Caki2 (cell line): ENCODE results near the gene INTS1. TPM values are rescaled to one million over a fixed set of nuclear protein-coding genes. Genes with fewer than 3 reads are reported as not detected.

Experiments
- DNase-seq: peaks from one replicate; pipeline ENCODE4 v3.0.0-alpha.2; 2015; ENCODE audit warnings: low read depth
- in situ Hi-C: cut with HindIII; loops from 2 replicates; pipeline ENCODE4 v1.10.0; 2016; ENCODE audit warnings: low sequenced_read_pairs, low pct_unique_long_range_greater_than_20kb, mixed read lengths
- total RNA-seq: library from RNA; depleted of rRNA; stranded (reverse); fragments of >200 nt; shearing (Covaris generic); gene quantifications from 2 replicates; pipeline ENCODE4 v1.2.3, GENCODE V29; 2014; ENCODE audit warnings: low replicate concordance

Gene INTS1
- total RNA-seq, 1 experiment from 2014 or later, result 39.4 TPM

GRCh38 chr7:1434165-1434718 is 69.9 kb downstream of the INTS1 start:
- in situ Hi-C loops, result no loop called here

GRCh38 chr7:1433128-1433920 is 70.9 kb downstream of the INTS1 start:
- in situ Hi-C loops, result no loop called here
- no peak for DNase-seq

More at GRCh38 chr7:1434165-1434718, 69.9 kb downstream of the INTS1 start:
- DNase-seq, result no peak

GRCh38 chr7:1432411-1433082 is 71.6 kb downstream of the INTS1 start:
- in situ Hi-C loops, result no loop called here

GRCh38 chr7:1431634-1432380 is 72.4 kb downstream of the INTS1 start:
- no peak for DNase-seq
- in situ Hi-C loops, result no loop called here

More at GRCh38 chr7:1432411-1433082, 71.6 kb downstream of the INTS1 start:
- DNase-seq, result peak; percentile 40

- no peak for DNase-seq
- in situ Hi-C loops, result no loop called here
Observed at GRCh38 chr7:1431226-1431625, 73.0 kb downstream of the INTS1 start.

- no peak for DNase-seq
- in situ Hi-C loops, result no loop called here
Observed at GRCh38 chr7:1430056-1430845, 73.9 kb downstream of the INTS1 start.

- in situ Hi-C loops, result no loop called here
- no peak for DNase-seq
Observed at GRCh38 chr7:1428941-1429501, 75.2 kb downstream of the INTS1 start.

- in situ Hi-C loops, result no loop called here
- no peak for DNase-seq
Observed at GRCh38 chr7:1427064-1427657, 77.0 kb downstream of the INTS1 start.

- in situ Hi-C loops, result no loop called here
- no peak for DNase-seq
Observed at GRCh38 chr7:1426474-1426873, 77.7 kb downstream of the INTS1 start.

- no peak for DNase-seq
- in situ Hi-C loops, result no loop called here
Observed at GRCh38 chr7:1425292-1426136, 78.7 kb downstream of the INTS1 start.

GRCh38 chr7:1424041-1424440 is 80.1 kb downstream of the INTS1 start:
- no peak for DNase-seq
- in situ Hi-C loops, result no loop called here

GRCh38 chr7:1423264-1423811 is 80.9 kb downstream of the INTS1 start:
- in situ Hi-C loops, result no loop called here
- no peak for DNase-seq

GRCh38 chr7:1422512-1423263 is 81.5 kb downstream of the INTS1 start:
- in situ Hi-C loops, result no loop called here
- no peak for DNase-seq

GRCh38 chr7:1421946-1422345 is 82.2 kb downstream of the INTS1 start:
- in situ Hi-C loops, result no loop called here
- no peak for DNase-seq

GRCh38 chr7:1421020-1421790 is 83.0 kb downstream of the INTS1 start:
- in situ Hi-C loops, result no loop called here
- DNase-seq, result no peak
